Prostate gland (tissue), 2 donors: ENCODE data around the gene SSX5. TPM values are rescaled to one million over a fixed set of nuclear protein-coding genes. Genes with fewer than 3 reads are reported as not detected.

Source experiments
- small RNA-seq, 2 donors: library from RNA; depleted of rRNA; stranded (forward); fragments of <200 nt; gene quantifications; one replicate each; pipeline ENCODE3, GENCODE V24; 2016
- total RNA-seq, 2 donors: library from RNA; depleted of rRNA; stranded (reverse); fragments of >200 nt; gene quantifications; one replicate each; pipeline ENCODE4 v1.1.0, GENCODE V29; 2016

Gene SSX5
- total RNA-seq, 2 donors from 2014 or later = not detected

Small RNAs within 50 kb of the gene (small RNA-seq; reads per million reads assigned to genes)
- gene AC245047.3 (0 reads per million in 2 donors), gene AC245047.7 (0 reads per million in 2 donors), gene RNA5SP503 (0 reads per million in 2 donors), gene RNU6-707P (0 reads per million in 2 donors)

Other genes with a start within 250 kb of the SSX5 start
- 1 to 10 TPM; 5.6 to 6.5 TPM for gene ZNF182, start 192.8 kb downstream of the SSX5 start, total RNA-seq
- gene SPACA5, start 189.8 kb downstream of the SSX5 start, total RNA-seq = not detected
- 1 to 10 TPM; 5.2 to 5.6 TPM for gene ZNF630, start 125.2 kb downstream of the SSX5 start, total RNA-seq
- gene SPACA5B, start 66.2 kb downstream of the SSX5 start, total RNA-seq = not detected
- gene SSX1, start 58.6 kb upstream of the SSX5 start, total RNA-seq = not detected
- 1 to 10 TPM in 1 of 2 donors, not detected in 1; 4.1 TPM for gene SSX3, start 159.9 kb upstream of the SSX5 start, total RNA-seq
- under 1 TPM in 1 of 2 donors, not detected in 1; 0.91 TPM for gene SSX4, start 186.7 kb upstream of the SSX5 start, total RNA-seq
- under 1 TPM in 1 of 2 donors, not detected in 1; 0.91 TPM for gene SSX4B, start 215.2 kb upstream of the SSX5 start, total RNA-seq